K562 (cell line): ENCODE measurements around the gene HARS2. TPM values are rescaled to one million over a fixed set of nuclear protein-coding genes. Genes with fewer than 3 reads are reported as not detected.
A peak's percentile ranks its signal among the peaks of the same experiment; 100 is the strongest.

Experiments used
- ASH1L ChIP-seq: fragments of 450-650 bp; IDR thresholded peaks from 2 replicates; pipeline ENCODE4 v1.6.1; 2018; ENCODE audit warnings: borderline replicate concordance, mild to moderate bottlenecking, low read depth; ENCODE audit not compliant: partially characterized antibody
- CREM ChIP-seq: IDR thresholded peaks from 2 replicates; pipeline ENCODE4 v1.6.1; 2014; ENCODE audit warnings: antibody characterized with exemption, low read depth
- CSDE1 ChIP-seq, 2 experiments: fragments of 450-650 bp; IDR thresholded peaks; 2 replicates each; pipeline ENCODE4 v1.6.1; 2016; ENCODE audit warnings: mild to moderate bottlenecking in 1 of 2
- DIDO1 ChIP-seq: fragments of 450-650 bp; IDR thresholded peaks from 2 replicates; pipeline ENCODE4 v1.6.1; 2016; ENCODE audit warnings: low read depth, missing biosample characterization, missing genetic modification characterization
- DNMT1 ChIP-seq: fragments of 450-650 bp; IDR thresholded peaks from 2 replicates; pipeline ENCODE4 v1.6.1; 2016; ENCODE audit warnings: antibody characterized with exemption, mild to moderate bottlenecking
- GATAD2A ChIP-seq: fragments of 450-650 bp; IDR thresholded peaks from 2 replicates; pipeline ENCODE4 v1.6.1; 2017
- NFE2 ChIP-seq: IDR thresholded peaks from 2 replicates; pipeline ENCODE4 v1.6.1; 2014; ENCODE audit warnings: antibody characterized with exemption, low read depth
- RBFOX2 ChIP-seq: fragments of 200-400 bp; formaldehyde crosslinking; IDR thresholded peaks from 2 replicates; pipeline ENCODE4 v1.6.1; 2017; ENCODE audit warnings: low read depth, mild to moderate bottlenecking, low read length, moderate library complexity
- STAT5A ChIP-seq: IDR thresholded peaks from 2 replicates; pipeline ENCODE4 v1.6.1; 2012; ENCODE audit warnings: low read length, inconsistent platforms, borderline replicate concordance
- ZNF699 ChIP-seq: fragments of 250-450 bp; sonication (Bioruptor Pico); IDR thresholded peaks from 2 replicates; pipeline ENCODE4 v1.8.0; 2021; ENCODE audit warnings: mild to moderate bottlenecking, moderate library complexity; ENCODE audit not compliant: insufficient replicate concordance
- ZNF77 ChIP-seq: fragments of 250-450 bp; sonication (Bioruptor Pico); IDR thresholded peaks from 2 replicates; pipeline ENCODE4 v1.5.0; 2020
- polyA plus RNA-seq, 8 experiments: library from polyadenylated mRNA; depleted of rRNA in 4 of 8; stranded (reverse) in 5 of 8; unstranded in 3 of 8; fragments of >200 nt; fragmentation: Nextera tagmentation in 2 of 8; fragmentation: Illumina TruSeq in 1 of 8; extraction: Ambion mirVana in 2 of 8; extraction: Trizol in 1 of 8; gene quantifications; 2 replicates each; pipeline versions ENCODE4 v1.2.1 to v1.2.3, GENCODE V29; 2011 to 2014; ENCODE audit warnings: inconsistent platforms in 1 of 8, missing spikeins in 1 of 8
- total RNA-seq, 7 experiments: library from RNA; depleted of rRNA in 6 of 7; stranded (reverse); fragments of >200 nt in 6 of 7; fragmentation: Illumina TruSeq in 2 of 7; extraction: Trizol in 2 of 7; gene quantifications; 2 replicates each; pipeline versions ENCODE4 v1.2.1 to v1.2.3, GENCODE V29; 2011 to 2021; ENCODE audit warnings: low replicate concordance in 1 of 7
- TF ChIP-seq, protein P1 (sequence below): fragments of 200-800 bp; sonication (Bioruptor generic); IDR thresholded peaks from 2 replicates; pipeline ENCODE4 v1.6.1; 2016; ENCODE audit warnings: missing genetic modification characterization, missing compliant biosample characterization
- TF ChIP-seq, protein P2 (sequence below), 3 experiments: fragments of 200-800 bp in 1 of 3; sonication (Bioruptor generic) in 1 of 3; sonication (generic) in 1 of 3; formaldehyde crosslinking in 1 of 3; IDR thresholded peaks; 2 replicates each; pipeline versions ENCODE4 v1.6.1 to v1.8.0; 2016 to 2022; ENCODE audit warnings: mild to moderate bottlenecking in 2 of 3, missing compliant biosample characterization in 2 of 3, missing genetic modification characterization in 2 of 3, missing genetic modification reagents in 1 of 3
- TF ChIP-seq, protein P3 (sequence below): fragments of 450-650 bp; IDR thresholded peaks from 2 replicates; pipeline ENCODE4 v1.6.1; 2017; ENCODE audit warnings: antibody characterized with exemption, mild to moderate bottlenecking

The HARS2 gene
- total and polyA plus RNA-seq, 9 of the 15 experiments (the other 6 are each of a cell fraction or from before 2014, with no cell fraction given), result 8.5 to 41.6 (median 27.1) TPM

DNA sequence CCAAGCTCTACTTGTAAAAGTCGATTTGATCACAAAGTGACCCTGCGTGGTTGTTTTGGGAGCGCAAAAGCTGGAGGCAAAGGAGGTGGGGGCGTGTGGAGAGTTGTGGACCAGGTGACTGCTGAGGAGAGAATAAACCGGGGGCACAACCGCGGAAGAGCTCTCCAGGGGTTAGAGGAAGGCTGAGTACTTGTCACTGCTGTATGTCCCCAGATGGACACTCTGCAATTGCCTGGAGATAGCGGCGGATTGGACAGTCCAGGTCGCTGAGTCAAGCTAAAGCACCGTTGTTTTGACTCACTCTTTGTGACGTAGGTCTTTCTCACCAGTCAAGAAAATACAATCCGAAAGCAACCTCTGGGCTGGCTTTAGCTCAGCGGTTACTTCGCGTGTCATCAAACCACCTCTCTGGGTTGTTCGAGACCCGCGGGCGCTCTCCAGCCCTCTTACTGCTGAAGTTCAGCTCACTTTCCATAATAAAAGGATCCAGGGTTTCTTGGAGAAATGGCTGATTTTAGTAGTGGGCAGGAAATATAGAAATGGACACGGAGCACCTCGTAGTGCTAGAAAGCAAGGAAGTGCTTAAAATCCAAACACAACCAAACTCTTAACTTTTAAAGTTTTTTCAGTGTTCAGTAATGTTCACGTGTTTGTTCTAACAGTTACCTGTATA is 34.7 kb downstream of the HARS2 start (continued):
- TF ChIP-seq, protein P1, sequence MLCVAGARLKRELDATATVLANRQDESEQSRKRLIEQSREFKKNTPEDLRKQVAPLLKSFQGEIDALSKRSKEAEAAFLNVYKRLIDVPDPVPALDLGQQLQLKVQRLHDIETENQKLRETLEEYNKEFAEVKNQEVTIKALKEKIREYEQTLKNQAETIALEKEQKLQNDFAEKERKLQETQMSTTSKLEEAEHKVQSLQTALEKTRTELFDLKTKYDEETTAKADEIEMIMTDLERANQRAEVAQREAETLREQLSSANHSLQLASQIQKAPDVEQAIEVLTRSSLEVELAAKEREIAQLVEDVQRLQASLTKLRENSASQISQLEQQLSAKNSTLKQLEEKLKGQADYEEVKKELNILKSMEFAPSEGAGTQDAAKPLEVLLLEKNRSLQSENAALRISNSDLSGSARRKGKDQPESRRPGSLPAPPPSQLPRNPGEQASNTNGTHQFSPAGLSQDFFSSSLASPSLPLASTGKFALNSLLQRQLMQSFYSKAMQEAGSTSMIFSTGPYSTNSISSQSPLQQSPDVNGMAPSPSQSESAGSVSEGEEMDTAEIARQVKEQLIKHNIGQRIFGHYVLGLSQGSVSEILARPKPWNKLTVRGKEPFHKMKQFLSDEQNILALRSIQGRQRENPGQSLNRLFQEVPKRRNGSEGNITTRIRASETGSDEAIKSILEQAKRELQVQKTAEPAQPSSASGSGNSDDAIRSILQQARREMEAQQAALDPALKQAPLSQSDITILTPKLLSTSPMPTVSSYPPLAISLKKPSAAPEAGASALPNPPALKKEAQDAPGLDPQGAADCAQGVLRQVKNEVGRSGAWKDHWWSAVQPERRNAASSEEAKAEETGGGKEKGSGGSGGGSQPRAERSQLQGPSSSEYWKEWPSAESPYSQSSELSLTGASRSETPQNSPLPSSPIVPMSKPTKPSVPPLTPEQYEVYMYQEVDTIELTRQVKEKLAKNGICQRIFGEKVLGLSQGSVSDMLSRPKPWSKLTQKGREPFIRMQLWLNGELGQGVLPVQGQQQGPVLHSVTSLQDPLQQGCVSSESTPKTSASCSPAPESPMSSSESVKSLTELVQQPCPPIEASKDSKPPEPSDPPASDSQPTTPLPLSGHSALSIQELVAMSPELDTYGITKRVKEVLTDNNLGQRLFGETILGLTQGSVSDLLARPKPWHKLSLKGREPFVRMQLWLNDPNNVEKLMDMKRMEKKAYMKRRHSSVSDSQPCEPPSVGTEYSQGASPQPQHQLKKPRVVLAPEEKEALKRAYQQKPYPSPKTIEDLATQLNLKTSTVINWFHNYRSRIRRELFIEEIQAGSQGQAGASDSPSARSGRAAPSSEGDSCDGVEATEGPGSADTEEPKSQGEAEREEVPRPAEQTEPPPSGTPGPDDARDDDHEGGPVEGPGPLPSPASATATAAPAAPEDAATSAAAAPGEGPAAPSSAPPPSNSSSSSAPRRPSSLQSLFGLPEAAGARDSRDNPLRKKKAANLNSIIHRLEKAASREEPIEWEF (CRISPR knock-in tag), result no peak
- peak; percentile 69 for TF ChIP-seq RBFOX2
- TF ChIP-seq DIDO1, result no peak
- no peak for TF ChIP-seq ZNF699 (CRISPR knock-in tag)
- TF ChIP-seq CSDE1 (IDR thresholded peaks at IDR 0.05), result peak in 1 of 2 experiments; percentile 93; a peak in 2 of 4 replicates
- TF ChIP-seq STAT5A, result peak; percentile 54; the same call in 1 of the 2 replicates
- no peak for TF ChIP-seq GATAD2A
- TF ChIP-seq, protein P2, sequence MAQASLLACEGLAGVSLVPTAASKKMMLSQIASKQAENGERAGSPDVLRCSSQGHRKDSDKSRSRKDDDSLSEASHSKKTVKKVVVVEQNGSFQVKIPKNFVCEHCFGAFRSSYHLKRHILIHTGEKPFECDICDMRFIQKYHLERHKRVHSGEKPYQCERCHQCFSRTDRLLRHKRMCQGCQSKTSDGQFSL (CRISPR knock-in tag; IDR thresholded peaks at IDR 0.05), result no peak
- TF ChIP-seq, protein P2 (tag; IDR thresholded peaks at IDR 0.05), result no peak
- TF ChIP-seq CREM, result peak; percentile 99
- peak; percentile 81 for TF ChIP-seq NFE2
- no peak for TF ChIP-seq ZNF77 (CRISPR knock-in tag)
- no peak for TF ChIP-seq ASH1L
- no peak for TF ChIP-seq DNMT1
- TF ChIP-seq, protein P3, sequence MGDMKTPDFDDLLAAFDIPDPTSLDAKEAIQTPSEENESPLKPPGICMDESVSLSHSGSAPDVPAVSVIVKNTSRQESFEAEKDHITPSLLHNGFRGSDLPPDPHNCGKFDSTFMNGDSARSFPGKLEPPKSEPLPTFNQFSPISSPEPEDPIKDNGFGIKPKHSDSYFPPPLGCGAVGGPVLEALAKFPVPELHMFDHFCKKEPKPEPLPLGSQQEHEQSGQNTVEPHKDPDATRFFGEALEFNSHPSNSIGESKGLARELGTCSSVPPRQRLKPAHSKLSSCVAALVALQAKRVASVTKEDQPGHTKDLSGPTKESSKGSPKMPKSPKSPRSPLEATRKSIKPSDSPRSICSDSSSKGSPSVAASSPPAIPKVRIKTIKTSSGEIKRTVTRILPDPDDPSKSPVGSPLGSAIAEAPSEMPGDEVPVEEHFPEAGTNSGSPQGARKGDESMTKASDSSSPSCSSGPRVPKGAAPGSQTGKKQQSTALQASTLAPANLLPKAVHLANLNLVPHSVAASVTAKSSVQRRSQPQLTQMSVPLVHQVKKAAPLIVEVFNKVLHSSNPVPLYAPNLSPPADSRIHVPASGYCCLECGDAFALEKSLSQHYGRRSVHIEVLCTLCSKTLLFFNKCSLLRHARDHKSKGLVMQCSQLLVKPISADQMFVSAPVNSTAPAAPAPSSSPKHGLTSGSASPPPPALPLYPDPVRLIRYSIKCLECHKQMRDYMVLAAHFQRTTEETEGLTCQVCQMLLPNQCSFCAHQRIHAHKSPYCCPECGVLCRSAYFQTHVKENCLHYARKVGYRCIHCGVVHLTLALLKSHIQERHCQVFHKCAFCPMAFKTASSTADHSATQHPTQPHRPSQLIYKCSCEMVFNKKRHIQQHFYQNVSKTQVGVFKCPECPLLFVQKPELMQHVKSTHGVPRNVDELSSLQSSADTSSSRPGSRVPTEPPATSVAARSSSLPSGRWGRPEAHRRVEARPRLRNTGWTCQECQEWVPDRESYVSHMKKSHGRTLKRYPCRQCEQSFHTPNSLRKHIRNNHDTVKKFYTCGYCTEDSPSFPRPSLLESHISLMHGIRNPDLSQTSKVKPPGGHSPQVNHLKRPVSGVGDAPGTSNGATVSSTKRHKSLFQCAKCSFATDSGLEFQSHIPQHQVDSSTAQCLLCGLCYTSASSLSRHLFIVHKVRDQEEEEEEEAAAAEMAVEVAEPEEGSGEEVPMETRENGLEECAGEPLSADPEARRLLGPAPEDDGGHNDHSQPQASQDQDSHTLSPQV, result peak; percentile 95
